Progenitor cell of endocrine pancreas (in vitro differentiated cells): ENCODE data around the gene MAGI1. TPM values are rescaled to one million over a fixed set of nuclear protein-coding genes. Genes with fewer than 3 reads are reported as not detected.
A peak's percentile ranks its signal among the peaks of the same experiment; 100 is the strongest.

Experiments used
- DNase-seq: peaks from one replicate; pipeline ENCODE4 v3.0.0; 2021; ENCODE audit warnings: low spot score; ENCODE audit not compliant: unreplicated experiment
- H3K27ac Mint-ChIP-seq: 2 replicates; pipeline ENCODE4 v1.8.0; 2021; ENCODE audit warnings: mild to moderate bottlenecking, moderate library complexity, mixed read lengths
- H3K27me3 Mint-ChIP-seq: 2 replicates; pipeline ENCODE4 v1.8.0; 2021; ENCODE audit warnings: mixed read lengths
- H3K36me3 Mint-ChIP-seq: 2 replicates; pipeline ENCODE4 v1.8.0; 2022; ENCODE audit warnings: mixed read lengths; ENCODE audit not compliant: insufficient read depth
- H3K4me1 Mint-ChIP-seq: 2 replicates; pipeline ENCODE4 v1.8.0; 2021; ENCODE audit warnings: low read depth, mixed read lengths
- H3K4me3 Mint-ChIP-seq: 2 replicates; pipeline ENCODE4 v1.8.0; 2021; ENCODE audit warnings: low read depth, mild to moderate bottlenecking, moderate library complexity, mixed read lengths
- H3K9me3 Mint-ChIP-seq: 2 replicates; pipeline ENCODE4 v1.8.0; 2021; ENCODE audit warnings: low read depth, mixed read lengths
- total RNA-seq: library from RNA; stranded (reverse); gene quantifications from 2 replicates; pipeline ENCODE4 v1.2.1, GENCODE V29; 2021
- TF ChIP-seq, protein P1 (sequence below): fragments of 200-600 bp; sonication (generic); IDR thresholded peaks from one replicate; pipeline ENCODE4 v1.5.0; 2021; ENCODE audit warnings: antibody characterized with exemption, mild to moderate bottlenecking; ENCODE audit not compliant: unreplicated experiment

The MAGI1 gene
- total RNA-seq, 1 donor from 2014 or later, result 142 TPM

DNA sequence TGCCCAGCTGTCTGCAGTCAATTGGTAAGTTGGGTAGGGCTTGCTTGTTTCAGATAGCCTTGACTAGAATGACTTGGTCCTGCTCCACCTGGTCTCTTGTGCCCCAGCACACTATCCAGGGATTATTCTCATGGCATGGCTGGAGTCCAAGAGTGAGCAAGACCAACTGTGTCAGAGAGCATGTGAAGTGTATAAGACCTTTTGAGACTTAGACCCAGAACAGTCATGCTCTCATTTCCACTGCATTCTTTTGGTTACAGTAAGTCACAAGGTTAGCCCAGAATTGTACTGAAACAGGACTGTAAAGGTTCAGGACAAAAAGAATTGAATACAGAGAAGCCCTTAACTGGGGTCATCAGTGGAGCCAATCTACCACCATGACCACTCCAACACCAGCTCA, 700.1 kb downstream of the MAGI1 start:
- DNase-seq, result no peak
- TF ChIP-seq, protein P1, sequence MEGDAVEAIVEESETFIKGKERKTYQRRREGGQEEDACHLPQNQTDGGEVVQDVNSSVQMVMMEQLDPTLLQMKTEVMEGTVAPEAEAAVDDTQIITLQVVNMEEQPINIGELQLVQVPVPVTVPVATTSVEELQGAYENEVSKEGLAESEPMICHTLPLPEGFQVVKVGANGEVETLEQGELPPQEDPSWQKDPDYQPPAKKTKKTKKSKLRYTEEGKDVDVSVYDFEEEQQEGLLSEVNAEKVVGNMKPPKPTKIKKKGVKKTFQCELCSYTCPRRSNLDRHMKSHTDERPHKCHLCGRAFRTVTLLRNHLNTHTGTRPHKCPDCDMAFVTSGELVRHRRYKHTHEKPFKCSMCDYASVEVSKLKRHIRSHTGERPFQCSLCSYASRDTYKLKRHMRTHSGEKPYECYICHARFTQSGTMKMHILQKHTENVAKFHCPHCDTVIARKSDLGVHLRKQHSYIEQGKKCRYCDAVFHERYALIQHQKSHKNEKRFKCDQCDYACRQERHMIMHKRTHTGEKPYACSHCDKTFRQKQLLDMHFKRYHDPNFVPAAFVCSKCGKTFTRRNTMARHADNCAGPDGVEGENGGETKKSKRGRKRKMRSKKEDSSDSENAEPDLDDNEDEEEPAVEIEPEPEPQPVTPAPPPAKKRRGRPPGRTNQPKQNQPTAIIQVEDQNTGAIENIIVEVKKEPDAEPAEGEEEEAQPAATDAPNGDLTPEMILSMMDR, result no peak
- H3K36me3 Mint-ChIP-seq, result no peaks in the 10 kb centered on the region
- H3K4me1 Mint-ChIP-seq, result peaks cover 16% of the 10 kb centered on the region
- no peak overlapping the region for H3K27ac Mint-ChIP-seq
- peaks cover 4% of the 10 kb centered on the region for H3K9me3 Mint-ChIP-seq
- H3K27me3 Mint-ChIP-seq, result peaks cover 9% of the 10 kb centered on the region
- H3K4me3 Mint-ChIP-seq, result no peak overlapping the region

DNA sequence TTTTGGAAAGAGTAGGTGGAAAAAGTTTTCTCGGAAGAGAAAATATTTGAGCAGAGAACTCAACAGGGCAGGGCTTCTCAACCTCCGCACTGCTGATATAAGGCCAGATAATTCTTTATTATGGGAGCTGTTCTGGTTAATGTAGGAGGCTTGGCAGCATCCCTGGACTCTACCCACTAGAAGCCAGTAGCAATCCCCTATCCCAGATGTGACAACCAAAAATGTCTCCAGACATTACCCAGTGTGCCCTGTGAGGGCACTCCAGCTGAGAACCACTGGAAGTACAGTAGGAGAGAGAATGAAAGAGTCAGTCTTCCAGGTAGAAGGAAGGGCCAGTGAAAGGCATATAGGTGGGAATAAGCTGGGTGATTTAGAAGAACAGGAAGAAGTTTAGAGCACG, 703.1 kb downstream of the MAGI1 start:
- Mint-ChIP-seq H3K36me3 (no peaks in the 10 kb centered on the region), H3K9me3 (peaks cover 4% of the 10 kb centered on the region), H3K27me3 (no peaks in the 10 kb centered on the region), H3K27ac (no peak overlapping the region), H3K4me3 (no peak overlapping the region), H3K4me1 (peaks cover 16% of the 10 kb centered on the region)
- no peak for DNase-seq
- TF ChIP-seq, protein P1, result no peak

DNA sequence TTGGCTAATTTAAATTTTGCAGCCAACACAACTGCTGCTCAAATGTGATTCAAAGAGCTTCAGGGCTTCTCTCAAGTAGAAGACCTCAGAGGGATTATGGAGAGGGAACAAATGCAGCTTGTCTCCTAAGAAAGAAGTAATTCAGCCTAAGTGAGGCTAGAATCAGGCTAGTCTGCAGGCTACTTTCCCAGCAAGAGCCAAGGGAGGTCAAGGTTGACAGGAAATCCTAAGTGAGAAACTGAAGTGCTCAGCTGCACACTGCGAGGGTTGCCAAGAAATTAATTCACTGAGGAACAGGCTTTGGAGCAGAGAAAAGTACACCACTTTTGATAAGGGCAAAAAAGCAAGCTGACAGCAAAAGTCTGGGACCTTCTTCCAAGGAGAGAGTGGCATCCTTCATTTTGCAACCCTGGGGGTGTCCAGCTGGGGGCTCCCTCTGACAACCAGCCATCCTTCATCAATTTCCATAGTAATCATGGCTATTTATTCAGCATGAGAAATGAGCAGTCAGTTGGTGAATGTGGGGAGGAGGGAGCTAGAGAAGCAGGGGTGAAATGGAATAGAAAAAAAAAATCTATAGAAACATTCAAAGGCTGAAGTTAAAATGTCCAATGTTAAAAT, 704.6 kb downstream of the MAGI1 start:
- H3K4me3 Mint-ChIP-seq, result no peak overlapping the region
- TF ChIP-seq, protein P1, result peak; percentile 10
- no peak overlapping the region for H3K27ac Mint-ChIP-seq
- no peaks in the 10 kb centered on the region for H3K27me3 Mint-ChIP-seq
- no peak for DNase-seq
- peaks cover 4% of the 10 kb centered on the region for H3K9me3 Mint-ChIP-seq
- peaks cover 11% of the 10 kb centered on the region for H3K4me1 Mint-ChIP-seq
- no peaks in the 10 kb centered on the region for H3K36me3 Mint-ChIP-seq

DNA sequence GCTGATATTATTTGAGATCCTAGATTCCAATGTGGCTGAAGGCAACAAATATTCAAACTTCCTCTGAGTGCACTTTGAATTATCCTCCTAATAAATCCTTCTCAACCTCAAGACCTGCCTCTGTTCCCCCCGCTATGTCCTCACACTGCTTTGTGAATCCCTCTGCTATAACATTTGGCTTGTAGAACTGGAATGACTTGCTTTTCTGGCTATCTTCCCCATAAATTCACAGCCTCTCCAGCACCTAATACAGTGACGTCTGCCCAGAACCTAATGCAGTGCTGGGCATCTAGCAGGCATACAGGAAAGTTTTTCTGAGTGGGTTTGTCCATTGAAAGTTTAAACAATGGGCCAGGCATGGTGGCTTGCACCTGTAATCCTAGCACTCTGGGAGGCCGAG, 707.0 kb downstream of the MAGI1 start:
- Mint-ChIP-seq H3K4me3 (no peak overlapping the region), H3K27ac (no peak overlapping the region), H3K4me1 (peaks cover 12% of the 10 kb centered on the region), H3K9me3 (peaks cover 4% of the 10 kb centered on the region), H3K36me3 (no peaks in the 10 kb centered on the region), H3K27me3 (no peaks in the 10 kb centered on the region)
- TF ChIP-seq, protein P1, result no peak
- DNase-seq, result no peak

DNA sequence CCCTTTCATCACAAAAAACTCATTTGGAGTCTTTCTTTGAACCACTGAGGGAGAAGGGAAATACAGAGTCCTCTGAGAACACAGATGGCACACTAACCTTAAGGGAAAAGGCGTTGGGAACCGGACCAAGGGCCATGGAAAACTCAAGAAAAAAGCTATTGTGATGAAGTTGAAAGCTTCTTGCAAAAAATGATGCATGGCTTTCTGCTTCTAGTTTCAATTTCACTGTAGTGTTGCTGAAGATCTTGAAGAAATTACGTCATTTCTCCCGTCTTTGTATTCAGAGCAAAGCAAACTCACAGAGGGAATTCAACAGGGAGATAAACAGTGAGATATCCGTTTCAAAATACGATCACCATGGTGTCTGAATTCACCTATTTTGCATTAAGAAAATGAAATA, 708.6 kb downstream of the MAGI1 start:
- H3K36me3 Mint-ChIP-seq, result no peaks in the 10 kb centered on the region
- no peak overlapping the region for H3K4me3 Mint-ChIP-seq
- H3K27me3 Mint-ChIP-seq, result no peaks in the 10 kb centered on the region
- TF ChIP-seq, protein P1, result no peak
- no peaks in the 10 kb centered on the region for H3K9me3 Mint-ChIP-seq
- no peak overlapping the region for H3K27ac Mint-ChIP-seq
- H3K4me1 Mint-ChIP-seq, result peaks cover 14% of the 10 kb centered on the region
- no peak for DNase-seq
